GM19455 (cell line): ENCODE measurements around the gene TXNDC16.
"Not testable (repeated sequence)": the region's sequence is repeated elsewhere in the genome, so short reads cannot be mapped to it uniquely, and the experiment has no call there.

Source experiments
- ATAC-seq: cut with Tn5 transposase; IDR thresholded peaks from one replicate; pipeline ENCODE4 v1.9.1; 2021; ENCODE audit not compliant: unreplicated experiment

TXNDC16 gene

DNA sequence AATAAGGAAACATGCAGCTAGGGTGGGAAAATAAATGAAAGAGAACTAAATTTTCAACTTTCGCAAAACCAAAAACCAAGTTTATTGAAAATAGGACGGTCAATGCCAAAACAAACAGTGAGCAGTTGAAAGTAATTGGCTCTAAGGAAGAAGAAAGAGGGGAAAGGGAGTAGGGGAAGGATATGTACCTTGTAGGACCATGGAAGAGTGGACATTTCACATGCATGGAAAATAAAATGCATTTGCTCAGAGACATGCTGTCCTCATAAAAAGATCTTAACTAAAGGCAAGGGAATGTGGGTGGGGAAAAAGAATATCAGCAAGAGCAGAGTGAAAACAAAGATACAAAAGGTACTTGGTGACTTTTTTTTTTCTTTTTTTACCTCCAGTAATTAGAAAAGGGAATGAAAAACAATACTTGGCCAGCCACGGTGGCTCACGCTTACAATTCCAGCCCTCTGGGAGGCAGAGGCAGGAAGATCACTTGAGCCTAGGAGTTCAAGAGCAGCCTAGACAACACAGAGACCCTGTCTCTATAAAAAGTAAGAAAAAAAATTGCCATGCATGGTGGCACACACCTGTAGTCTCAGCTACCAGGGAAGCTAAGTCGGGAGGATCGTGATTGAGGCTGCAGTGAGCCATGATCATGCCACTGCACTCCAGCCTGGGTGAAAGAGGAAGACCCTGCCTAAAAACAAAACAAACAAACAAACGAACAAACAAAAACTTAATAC lies 6.6 kb downstream of the TXNDC16 start:
- no peak for ATAC-seq

DNA sequence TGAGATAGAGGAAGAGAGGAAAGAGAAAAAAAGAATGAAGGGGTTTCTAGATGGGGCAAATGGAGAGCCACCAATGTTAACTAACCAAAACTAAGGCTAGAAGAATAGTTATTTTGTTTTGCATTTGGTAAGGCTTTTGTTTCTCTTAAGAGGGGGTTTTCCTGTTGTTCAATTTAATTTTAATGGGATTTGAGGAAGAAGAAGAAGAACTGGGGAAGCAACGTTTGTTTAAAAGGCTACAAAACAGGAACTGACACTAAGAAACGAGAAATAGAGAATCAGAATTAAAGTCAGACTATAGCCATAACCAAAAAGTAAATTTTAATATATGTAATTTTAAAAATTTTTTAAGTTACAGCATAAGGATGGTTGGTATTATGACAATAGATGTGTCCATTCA lies 13.7 kb downstream of the TXNDC16 start:
- no peak for ATAC-seq

DNA sequence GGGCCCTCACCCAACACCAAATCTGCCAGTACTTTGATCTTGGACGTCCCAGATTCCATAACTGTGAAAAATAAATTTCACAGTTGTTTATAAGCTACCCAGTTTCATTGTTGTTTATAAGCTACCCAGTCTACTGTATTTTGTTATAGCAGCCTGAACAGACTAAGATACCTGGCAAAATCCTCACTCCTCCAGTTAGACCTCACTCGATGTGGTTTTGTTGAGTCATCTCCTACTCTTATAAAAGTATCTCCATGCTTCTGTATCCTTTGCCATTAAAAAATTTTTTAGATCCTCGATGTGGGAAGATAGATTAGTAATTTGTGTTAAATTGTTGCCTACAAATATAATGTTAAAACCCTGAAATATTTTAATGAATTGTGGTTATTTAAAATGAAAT lies 16.0 kb downstream of the TXNDC16 start:
- ATAC-seq: no peak

GRCh38 chr14:52531481-52531880 lies 20.8 kb downstream of the TXNDC16 start:
- ATAC-seq: no peak

- no peak for ATAC-seq
These were observed 25.3 kb downstream of the TXNDC16 start for GRCh38 chr14:52527052-52527451.

DNA sequence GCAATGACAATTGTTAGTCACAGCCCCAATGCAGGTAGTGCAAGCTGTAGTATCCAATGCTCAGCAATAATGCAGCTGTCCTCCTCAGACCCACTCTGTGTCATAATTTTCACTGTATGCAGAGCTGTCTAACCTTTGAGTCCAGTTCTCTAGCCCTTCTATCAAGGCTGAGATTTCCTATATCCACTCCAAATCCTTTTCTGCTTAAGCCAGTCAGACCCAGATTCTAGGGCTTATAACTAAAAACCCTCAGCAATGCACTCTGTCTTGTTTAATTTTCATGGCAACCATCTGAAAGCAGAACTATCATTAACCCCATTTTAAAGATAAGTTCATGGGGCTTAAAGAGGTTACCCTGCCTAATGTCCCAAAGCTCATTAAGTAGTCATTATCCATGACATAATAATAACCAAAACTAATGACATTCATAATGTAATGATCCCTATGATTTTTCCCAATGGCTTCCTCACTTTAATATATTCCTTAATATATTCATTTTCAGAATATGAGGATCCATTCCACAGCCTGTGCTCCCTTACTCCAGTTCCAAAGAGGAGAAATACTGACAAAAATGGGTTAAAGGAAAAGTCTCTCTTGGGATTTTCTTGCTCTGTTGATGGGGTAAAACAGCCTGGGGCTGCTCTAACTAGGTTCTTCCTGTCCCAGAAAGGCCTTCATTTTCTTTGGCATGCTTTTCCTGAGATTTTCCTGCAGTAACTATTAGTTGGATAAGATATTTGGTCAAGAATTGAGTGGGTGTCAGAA lies 29.5 kb downstream of the TXNDC16 start:
- no peak for ATAC-seq

GRCh38 chr14:52522033-52522432 lies 30.3 kb downstream of the TXNDC16 start:
- no peak for ATAC-seq

- ATAC-seq: no peak
These were observed 38.1 kb downstream of the TXNDC16 start for GRCh38 chr14:52514046-52514811.

- ATAC-seq: no peak
These were observed 39.1 kb downstream of the TXNDC16 start for GRCh38 chr14:52513249-52513648.

- no peak for ATAC-seq
These were observed 57.9 kb downstream of the TXNDC16 start for GRCh38 chr14:52494444-52494843.

DNA sequence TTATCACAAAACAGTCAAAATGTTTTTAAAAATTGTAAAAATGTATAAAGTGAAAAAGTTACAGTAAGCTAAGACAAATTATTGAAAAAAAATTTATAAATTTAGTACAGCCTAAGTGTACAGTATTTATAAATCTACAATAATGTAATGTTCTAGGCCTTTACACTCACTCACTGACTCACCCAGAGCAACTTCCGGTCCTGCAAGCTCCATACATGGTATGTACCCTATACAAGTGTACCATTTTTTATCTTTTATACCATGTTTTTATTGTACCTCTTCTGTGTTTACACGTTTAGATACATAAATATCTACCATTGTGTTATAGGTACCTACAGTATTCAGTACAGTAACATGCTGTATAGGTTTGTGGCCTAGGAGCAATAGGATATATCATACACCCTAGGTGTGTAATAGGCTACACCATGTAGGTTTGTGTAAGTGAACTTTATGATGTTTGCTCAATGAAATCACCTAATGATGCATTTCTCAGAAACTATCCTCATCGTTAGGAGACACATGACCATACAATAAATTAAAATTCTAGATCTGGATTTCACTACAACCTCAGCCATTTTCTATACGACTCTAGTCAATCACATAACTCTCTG lies 66.8 kb downstream of the TXNDC16 start:
- no peak for ATAC-seq

- no peak for ATAC-seq
These were observed 70.4 kb downstream of the TXNDC16 start for GRCh38 chr14:52481864-52482263.

- no peak for ATAC-seq
These were observed 78.7 kb downstream of the TXNDC16 start for GRCh38 chr14:52473557-52473956.

DNA sequence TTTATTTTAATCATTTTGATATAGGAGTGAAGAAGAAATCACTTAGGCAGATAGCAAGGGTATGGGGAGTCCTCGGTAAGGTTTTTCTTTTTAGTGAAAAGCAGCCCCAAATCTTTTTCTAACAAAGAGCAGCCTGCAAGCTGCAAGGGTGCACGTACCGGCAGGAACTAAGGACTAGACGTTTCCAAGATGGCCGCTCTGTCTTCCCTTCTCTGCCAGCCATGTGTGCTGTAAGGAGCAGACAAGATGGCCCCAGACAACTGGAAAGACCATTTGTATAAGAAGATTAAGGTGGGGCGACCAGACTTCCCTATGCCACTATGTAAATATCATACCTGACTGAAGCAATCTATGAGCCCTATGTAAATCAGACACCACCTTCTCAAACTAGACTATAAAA lies 79.6 kb downstream of the TXNDC16 start:
- no peak for ATAC-seq

DNA sequence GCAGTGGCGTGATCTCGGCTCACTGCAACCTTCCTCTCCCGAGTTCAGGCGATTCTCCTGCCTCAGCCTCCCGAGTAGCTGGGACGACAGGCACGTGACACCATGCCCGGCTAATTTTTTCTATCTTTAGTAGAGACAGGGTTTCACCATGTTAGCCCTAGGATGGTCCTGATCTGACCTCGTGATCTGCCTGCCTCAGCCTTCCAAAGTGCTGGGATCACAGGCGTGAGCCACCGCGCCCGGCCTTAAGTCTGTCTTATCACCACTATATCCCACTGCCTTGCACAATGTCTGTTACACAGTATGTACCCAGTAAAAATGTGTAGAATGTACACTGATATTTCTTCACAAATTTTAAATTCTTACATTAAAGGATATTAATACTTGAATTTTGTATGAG lies 80.1 kb downstream of the TXNDC16 start:
- not testable (repeated sequence) for ATAC-seq

- ATAC-seq: peak; percentile 68
These were observed 84.6 kb downstream of the TXNDC16 start for GRCh38 chr14:52467515-52468266.

DNA sequence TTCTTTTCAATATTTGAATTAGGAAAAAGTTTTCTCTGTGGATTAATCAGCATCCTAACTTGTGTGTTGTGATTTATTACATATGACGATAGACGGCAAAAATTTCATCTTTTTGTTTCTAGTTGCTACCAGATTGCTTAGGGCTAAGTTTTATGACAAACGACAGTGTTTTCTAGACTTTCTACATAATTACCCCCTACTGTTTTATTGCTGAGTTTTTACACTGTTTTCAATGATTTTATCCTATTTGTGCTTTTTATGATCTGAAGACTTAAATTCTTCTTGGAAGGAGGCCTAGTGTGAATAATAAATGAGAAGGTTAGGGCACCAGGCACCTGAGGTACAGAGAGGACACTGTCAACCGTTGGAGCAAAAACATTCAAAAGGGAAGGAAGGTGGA lies 88.1 kb downstream of the TXNDC16 start:
- ATAC-seq: no peak

DNA sequence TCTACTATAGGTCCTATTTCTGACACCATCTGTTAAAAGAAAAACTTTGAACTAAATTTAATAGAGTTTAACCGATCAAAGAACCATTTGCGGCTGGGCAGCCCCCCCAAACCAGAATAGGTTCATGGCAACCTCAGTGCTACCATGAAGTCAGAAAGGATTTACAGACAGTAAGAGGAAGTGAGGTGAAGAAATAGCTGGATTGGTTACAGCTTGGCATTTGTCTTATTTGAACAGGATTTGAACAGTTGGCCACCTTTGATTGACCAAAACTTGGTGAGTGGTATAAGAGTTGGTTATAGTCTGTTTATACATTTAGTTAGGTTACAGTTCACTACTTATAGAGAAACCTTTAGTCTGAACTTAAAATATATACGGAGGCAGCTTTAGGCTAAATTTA lies 88.9 kb downstream of the TXNDC16 start:
- ATAC-seq: no peak

DNA sequence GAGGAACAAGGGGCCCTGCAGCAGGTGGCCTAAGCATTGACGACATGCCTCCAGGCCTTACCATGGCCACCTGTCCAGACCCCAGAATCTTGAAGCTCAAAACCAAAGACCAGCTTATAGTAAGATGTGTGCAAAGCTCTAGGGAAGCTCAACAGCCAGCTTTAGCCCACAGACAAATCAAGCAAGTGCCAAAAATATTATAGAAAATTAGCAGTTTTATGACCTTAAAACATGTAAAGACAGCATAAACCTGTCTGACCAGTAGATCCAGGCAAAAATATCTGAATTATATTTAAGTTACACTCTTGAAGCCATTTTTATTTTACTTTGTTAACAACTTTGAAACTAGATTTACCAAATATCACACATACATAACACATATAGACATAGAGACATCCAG lies 90.6 kb downstream of the TXNDC16 start:
- no peak for ATAC-seq

DNA sequence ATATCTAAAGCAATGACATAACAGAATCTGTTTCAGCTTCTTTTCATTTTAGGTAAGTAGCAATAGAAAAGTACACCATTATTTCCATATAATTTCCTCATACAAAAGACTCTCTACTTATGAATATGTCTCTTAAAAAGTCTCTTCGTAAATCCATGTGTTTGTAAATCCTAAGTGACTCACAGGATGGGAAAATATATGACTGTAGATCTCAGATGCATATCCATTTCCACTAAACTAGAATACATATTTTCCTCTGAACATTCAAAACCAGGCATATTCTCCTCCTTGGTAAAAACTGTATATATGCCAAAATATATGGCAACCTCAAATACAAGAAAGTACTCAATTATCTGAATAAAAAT lies 93.6 kb downstream of the TXNDC16 start:
- ATAC-seq: no peak

- ATAC-seq: no peak
These were observed 94.9 kb downstream of the TXNDC16 start for GRCh38 chr14:52457411-52457810.
